ENCODE results near the gene C5orf34. TPM values are rescaled to one million over a fixed set of nuclear protein-coding genes. Genes with fewer than 3 reads are reported as not detected.

C5orf34 gene
- total and polyA plus RNA-seq, 9 of the 15 experiments (the other 6 are each of a cell fraction or from before 2014, with no cell fraction given) = 13.2 to 32.6 (median 20.7) TPM

DNA sequence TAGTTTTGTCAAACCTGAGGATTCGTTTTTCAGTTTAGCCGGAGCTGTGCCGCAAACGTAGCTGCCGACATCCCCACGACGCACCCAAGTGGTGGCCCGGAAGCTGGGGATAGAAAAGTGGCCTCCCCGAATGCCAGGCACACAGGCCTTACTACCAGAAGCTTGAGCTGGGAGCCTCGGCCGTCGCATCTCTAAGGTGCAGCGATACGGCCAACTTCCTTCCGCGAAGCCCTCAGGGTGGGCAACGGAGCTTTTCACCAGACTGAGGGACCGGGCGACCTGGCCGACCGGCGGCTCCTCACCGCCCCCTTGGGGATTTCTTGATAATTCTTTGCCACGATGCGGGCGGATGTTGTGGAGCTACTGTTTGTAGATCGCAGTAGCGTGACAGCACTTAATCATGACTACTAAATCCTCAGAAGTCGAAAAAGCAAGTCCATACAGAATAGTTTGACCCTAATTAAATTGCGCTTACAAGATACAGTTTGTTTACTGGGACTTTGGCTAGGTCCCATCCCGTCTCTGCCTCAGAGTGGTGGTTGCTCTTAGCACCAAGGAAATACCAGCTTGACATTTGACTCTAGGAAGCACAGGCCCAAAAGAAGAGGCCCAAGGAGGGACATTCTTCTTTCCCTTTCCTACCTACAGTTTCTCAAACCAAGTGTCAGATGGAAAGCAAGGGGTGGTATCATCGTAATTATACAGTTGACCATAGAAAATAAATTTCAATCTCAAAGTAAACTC is 30.7 kb downstream of the C5orf34 start (continued):
- TF ChIP-seq, protein P1, sequence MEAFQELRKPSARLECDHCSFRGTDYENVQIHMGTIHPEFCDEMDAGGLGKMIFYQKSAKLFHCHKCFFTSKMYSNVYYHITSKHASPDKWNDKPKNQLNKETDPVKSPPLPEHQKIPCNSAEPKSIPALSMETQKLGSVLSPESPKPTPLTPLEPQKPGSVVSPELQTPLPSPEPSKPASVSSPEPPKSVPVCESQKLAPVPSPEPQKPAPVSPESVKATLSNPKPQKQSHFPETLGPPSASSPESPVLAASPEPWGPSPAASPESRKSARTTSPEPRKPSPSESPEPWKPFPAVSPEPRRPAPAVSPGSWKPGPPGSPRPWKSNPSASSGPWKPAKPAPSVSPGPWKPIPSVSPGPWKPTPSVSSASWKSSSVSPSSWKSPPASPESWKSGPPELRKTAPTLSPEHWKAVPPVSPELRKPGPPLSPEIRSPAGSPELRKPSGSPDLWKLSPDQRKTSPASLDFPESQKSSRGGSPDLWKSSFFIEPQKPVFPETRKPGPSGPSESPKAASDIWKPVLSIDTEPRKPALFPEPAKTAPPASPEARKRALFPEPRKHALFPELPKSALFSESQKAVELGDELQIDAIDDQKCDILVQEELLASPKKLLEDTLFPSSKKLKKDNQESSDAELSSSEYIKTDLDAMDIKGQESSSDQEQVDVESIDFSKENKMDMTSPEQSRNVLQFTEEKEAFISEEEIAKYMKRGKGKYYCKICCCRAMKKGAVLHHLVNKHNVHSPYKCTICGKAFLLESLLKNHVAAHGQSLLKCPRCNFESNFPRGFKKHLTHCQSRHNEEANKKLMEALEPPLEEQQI (IDR thresholded peaks at IDR 0.05) = peak; percentile 48; the same call in 1 of the 2 replicates
- TF ChIP-seq GATAD2B (IDR thresholded peaks at IDR 0.05; ENCODE audit: borderline replicate concordance) (no peak), MEIS2 (IDR thresholded peaks at IDR 0.05; ENCODE audit: partially characterized antibody) (peak; percentile 92), NRF1 (conservative IDR thresholded peaks at IDR 0.05 in 1 of 2, IDR thresholded peaks at IDR 0.05 in 1 of 2) (peak in 1 of 2 experiments; percentile 39; a peak in 1 of 4 replicates), BRD4 (IDR thresholded peaks at IDR 0.05) (peak; percentile 91; the same call in 1 of the 2 replicates), THRAP3 (IDR thresholded peaks at IDR 0.05; ENCODE audit: borderline replicate concordance) (peak; percentile 89; the same call in 1 of the 2 replicates), NR4A1 (CRISPR knock-in tag; IDR thresholded peaks at IDR 0.05) (no peak), NR4A1 (tag; IDR thresholded peaks at IDR 0.05) (0 out of 2 replicates have a peak, but pooled peaks have one; percentile 72), ATF1 (CRISPR knock-in tag; IDR thresholded peaks at IDR 0.05) (no peak), ATF1 (tag; IDR thresholded peaks at IDR 0.05) (peak; percentile 92), ZNF445 (CRISPR knock-in tag; IDR thresholded peaks at IDR 0.05; ENCODE audit: low read depth) (no peak), SIX5 (IDR thresholded peaks at IDR 0.05; ENCODE audit: borderline replicate concordance in 1 of 2, insufficient read depth in 1 of 2, low read depth in 1 of 2, low read length in 2 of 2) (no peak), ZNF23 (CRISPR knock-in tag; IDR thresholded peaks at IDR 0.05) (no peak), MYBL2 (IDR thresholded peaks at IDR 0.05; ENCODE audit: low read depth) (no peak), MYBL2 (CRISPR knock-in tag; IDR thresholded peaks at IDR 0.05; ENCODE audit: borderline replicate concordance) (no peak), RAD51 (IDR thresholded peaks at IDR 0.05; ENCODE audit: borderline replicate concordance, low read depth) (0 out of 2 replicates have a peak, but pooled peaks have one; percentile 4), NFYB (IDR thresholded peaks at IDR 0.05; ENCODE audit: extremely low read depth, insufficient read length) (no peak), CBFA2T2 (conservative IDR thresholded peaks at IDR 0.05) (no peak), ERF (CRISPR knock-in tag; IDR thresholded peaks at IDR 0.05) (peak; percentile 61; the same call in 1 of the 2 replicates), CBFA2T3 (IDR thresholded peaks at IDR 0.05) (0 out of 2 replicates have a peak, but pooled peaks have one; percentile 12), NR2C2 (CRISPR knock-in tag; IDR thresholded peaks at IDR 0.05) (no peak), NR2C2 (tag; IDR thresholded peaks at IDR 0.05) (peak; percentile 77), ZNF444 (CRISPR knock-in tag; IDR thresholded peaks at IDR 0.05) (no peak), DPF2 (IDR thresholded peaks at IDR 0.05) (no peak; the same call in 1 of the 2 replicates), MBD2 (IDR thresholded peaks at IDR 0.05; ENCODE audit: borderline replicate concordance, low read depth) (no peak), ZNF766 (CRISPR knock-in tag; conservative IDR thresholded peaks at IDR 0.05) (peak; percentile 67; the same call in 1 of the 2 replicates), KLF16 (IDR thresholded peaks at IDR 0.05) (no peak)
- TF ChIP-seq, protein P2, sequence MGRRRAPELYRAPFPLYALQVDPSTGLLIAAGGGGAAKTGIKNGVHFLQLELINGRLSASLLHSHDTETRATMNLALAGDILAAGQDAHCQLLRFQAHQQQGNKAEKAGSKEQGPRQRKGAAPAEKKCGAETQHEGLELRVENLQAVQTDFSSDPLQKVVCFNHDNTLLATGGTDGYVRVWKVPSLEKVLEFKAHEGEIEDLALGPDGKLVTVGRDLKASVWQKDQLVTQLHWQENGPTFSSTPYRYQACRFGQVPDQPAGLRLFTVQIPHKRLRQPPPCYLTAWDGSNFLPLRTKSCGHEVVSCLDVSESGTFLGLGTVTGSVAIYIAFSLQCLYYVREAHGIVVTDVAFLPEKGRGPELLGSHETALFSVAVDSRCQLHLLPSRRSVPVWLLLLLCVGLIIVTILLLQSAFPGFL (CRISPR knock-in tag; IDR thresholded peaks at IDR 0.05) = no peak
- TF ChIP-seq, protein P3, sequence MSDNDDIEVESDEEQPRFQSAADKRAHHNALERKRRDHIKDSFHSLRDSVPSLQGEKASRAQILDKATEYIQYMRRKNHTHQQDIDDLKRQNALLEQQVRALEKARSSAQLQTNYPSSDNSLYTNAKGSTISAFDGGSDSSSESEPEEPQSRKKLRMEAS (CRISPR knock-in tag; IDR thresholded peaks at IDR 0.05) = no peak

All from K562 (cell line).